ENCODE measurements around the gene HOXA6. TPM values are rescaled to one million over a fixed set of nuclear protein-coding genes. Genes with fewer than 3 reads are reported as not detected.

The HOXA6 gene
- total RNA-seq, 6 experiments from 2014 or later: not detected

- no peak for DNase-seq
- peaks cover 0 to 31% of the 10 kb centered on the region in 2 donors for H3K27me3 ChIP-seq
- TF ChIP-seq, protein P1, sequence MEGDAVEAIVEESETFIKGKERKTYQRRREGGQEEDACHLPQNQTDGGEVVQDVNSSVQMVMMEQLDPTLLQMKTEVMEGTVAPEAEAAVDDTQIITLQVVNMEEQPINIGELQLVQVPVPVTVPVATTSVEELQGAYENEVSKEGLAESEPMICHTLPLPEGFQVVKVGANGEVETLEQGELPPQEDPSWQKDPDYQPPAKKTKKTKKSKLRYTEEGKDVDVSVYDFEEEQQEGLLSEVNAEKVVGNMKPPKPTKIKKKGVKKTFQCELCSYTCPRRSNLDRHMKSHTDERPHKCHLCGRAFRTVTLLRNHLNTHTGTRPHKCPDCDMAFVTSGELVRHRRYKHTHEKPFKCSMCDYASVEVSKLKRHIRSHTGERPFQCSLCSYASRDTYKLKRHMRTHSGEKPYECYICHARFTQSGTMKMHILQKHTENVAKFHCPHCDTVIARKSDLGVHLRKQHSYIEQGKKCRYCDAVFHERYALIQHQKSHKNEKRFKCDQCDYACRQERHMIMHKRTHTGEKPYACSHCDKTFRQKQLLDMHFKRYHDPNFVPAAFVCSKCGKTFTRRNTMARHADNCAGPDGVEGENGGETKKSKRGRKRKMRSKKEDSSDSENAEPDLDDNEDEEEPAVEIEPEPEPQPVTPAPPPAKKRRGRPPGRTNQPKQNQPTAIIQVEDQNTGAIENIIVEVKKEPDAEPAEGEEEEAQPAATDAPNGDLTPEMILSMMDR (IDR thresholded peaks at IDR 0.05): no peak
- TF ChIP-seq POLR2A (IDR thresholded peaks at IDR 0.05): no peak
Observed at GRCh38 chr7:27099453-27100370, 47.9 kb downstream of the HOXA6 start.

DNA sequence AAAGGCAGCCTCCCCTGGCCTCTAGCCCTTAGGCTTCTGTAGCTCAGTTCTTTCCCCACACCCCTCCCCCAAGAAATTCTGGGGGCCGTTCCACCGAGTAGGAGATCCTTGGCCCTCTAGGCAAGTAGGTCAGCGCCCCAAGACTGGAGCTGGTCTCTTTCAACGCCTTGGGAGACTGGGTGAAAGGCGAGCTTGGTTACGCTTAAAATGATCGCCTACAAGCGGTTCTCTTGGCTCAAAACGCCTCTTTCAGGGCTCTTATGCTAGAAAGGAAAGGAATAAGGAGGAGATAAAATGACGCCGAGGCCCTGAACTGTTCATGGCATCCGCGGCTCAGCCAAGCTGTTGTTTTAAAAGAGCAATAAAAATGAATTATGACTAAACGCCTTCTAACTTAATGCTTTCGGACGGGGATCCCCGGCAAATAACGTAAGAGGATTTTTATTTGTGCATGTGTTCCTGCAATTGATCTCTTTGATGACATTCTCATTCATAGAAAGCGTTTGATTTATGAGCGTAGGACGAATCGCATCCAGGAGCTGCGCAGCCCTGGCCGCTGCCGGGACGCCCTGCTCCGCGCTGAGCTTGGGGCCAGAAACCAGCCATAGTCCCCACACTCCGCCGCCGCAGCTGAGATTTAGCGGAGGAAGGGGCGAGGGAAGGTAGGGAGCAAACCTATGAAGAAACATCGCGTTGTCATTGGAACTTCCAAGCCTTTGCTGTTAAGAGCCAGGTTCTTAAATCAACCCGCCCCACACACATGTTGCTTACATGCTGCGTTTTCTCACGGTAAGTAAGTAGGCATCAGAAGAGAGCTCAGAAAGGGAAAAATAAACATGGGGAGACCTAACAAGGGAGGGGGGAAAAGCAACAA is 48.8 kb downstream of the HOXA6 start:
- H3K36me3 ChIP-seq: no peaks in the 10 kb centered on the region
- TF ChIP-seq, protein P1 (IDR thresholded peaks at IDR 0.05): no peak
- TF ChIP-seq POLR2A (IDR thresholded peaks at IDR 0.05): no peak
- DNase-seq (no peak), ATAC-seq (no peak)
- H3K27me3 ChIP-seq: peaks cover 0 to 31% of the 10 kb centered on the region in 2 donors
- peak overlapping the region; percentile 49 to 94 (median 80) for H3K27ac ChIP-seq
- intact Hi-C loops (cut with DNase I): loop anchor here in 1 of 2 donors (10.0 kb wide), 1 partner anchor 66 kb away; the partner anchor contains the start of gene HOXA9
- H3K9me3 ChIP-seq: no peaks in the 10 kb centered on the region
- peaks cover 0 to 3% (median 0%) of the 10 kb centered on the region in 4 donors for H3K4me1 ChIP-seq
- 9% methylated on average over 37 of the region's 38 CpGs for WGBS (ENCODE audit: insufficient coverage, low coverage, low lambda C conversion rate, missing lambda C conversion rate)
- H3K4me3 ChIP-seq: peak overlapping the region; percentile 25 to 58 (median 26)

More at GRCh38 chr7:27099453-27100370, 47.9 kb downstream of the HOXA6 start:
- no peak for ATAC-seq
- H3K4me1 ChIP-seq: peaks cover 0 to 3% (median 0%) of the 10 kb centered on the region in 4 donors
- no peaks in the 10 kb centered on the region for H3K9me3 ChIP-seq
- H3K4me3 ChIP-seq: peak overlapping the region in 1 of 3 donors; percentile 26
- no peaks in the 10 kb centered on the region for H3K36me3 ChIP-seq
- WGBS (ENCODE audit: insufficient coverage, low coverage, low lambda C conversion rate, missing lambda C conversion rate): 30% methylated on average over 8 of the region's 8 CpGs
- intact Hi-C loops (cut with DNase I): loop anchor here in 1 of 2 donors (10.0 kb wide), 1 partner anchor 65 kb away; the partner anchor contains the start of gene HOXA9
- peak overlapping the region; percentile 7 to 94 (median 80) for H3K27ac ChIP-seq

GRCh38 chr7:27097686-27098577 is 49.6 kb downstream of the HOXA6 start:
- Histone ChIP-seq H3K4me1 (peaks cover 0 to under 1% (median 0%) of the 10 kb centered on the region in 4 donors), H3K27me3 (peaks cover 0 to 31% of the 10 kb centered on the region in 2 donors), H3K9me3 (no peaks in the 10 kb centered on the region), H3K27ac (peak overlapping the region; percentile 49 to 94 (median 80)), H3K4me3 (peak overlapping the region; percentile 25 to 58 (median 52)), H3K36me3 (no peaks in the 10 kb centered on the region)
- 6% methylated on average over 17 of the region's 35 CpGs for WGBS (ENCODE audit: insufficient coverage, low coverage, low lambda C conversion rate, missing lambda C conversion rate)
- intact Hi-C loops (cut with DNase I): loop anchor here in 1 of 2 donors (10.0 kb wide), 1 partner anchor 67 kb away; the partner anchor contains the start of gene HOXA9
- ATAC-seq (peak in 1 of 4 donors; percentile 10), DNase-seq (no peak)
- TF ChIP-seq POLR2A (IDR thresholded peaks at IDR 0.05): no peak
- TF ChIP-seq, protein P1 (IDR thresholded peaks at IDR 0.05): no peak
